Mesothelial cell of epicardium (in vitro differentiated cells): ENCODE results near the gene SBF2. TPM values are rescaled to one million over a fixed set of nuclear protein-coding genes. Genes with fewer than 3 reads are reported as not detected.
"Not testable (repeated sequence)": the region's sequence is repeated elsewhere in the genome, so short reads cannot be mapped to it uniquely, and the experiment has no call there.

ENCODE experiments used
- DNase-seq, 2 experiments: peaks; one replicate each; pipeline ENCODE4 v3.0.0; 2021; ENCODE audit warnings: low spot score in 2 of 2; ENCODE audit not compliant: unreplicated experiment in 2 of 2
- H3K27ac Mint-ChIP-seq: 2 replicates; pipeline ENCODE4 v1.8.0; 2021; ENCODE audit warnings: mixed read lengths
- H3K27me3 Mint-ChIP-seq: 2 replicates; pipeline ENCODE4 v1.8.0; 2021; ENCODE audit warnings: low read depth, mixed read lengths
- H3K36me3 Mint-ChIP-seq: 2 replicates; pipeline ENCODE4 v1.8.0; 2021; ENCODE audit warnings: mixed read lengths
- H3K4me1 Mint-ChIP-seq: 2 replicates; pipeline ENCODE4 v1.8.0; 2021; ENCODE audit warnings: mixed read lengths
- H3K4me3 Mint-ChIP-seq: 2 replicates; pipeline ENCODE4 v1.8.0; 2021; ENCODE audit warnings: mild to moderate bottlenecking, moderate library complexity, mixed read lengths
- H3K9me3 Mint-ChIP-seq: 2 replicates; pipeline ENCODE4 v1.8.0; 2021; ENCODE audit warnings: mixed read lengths
- CTCF ChIP-seq: fragments of 200-600 bp; sonication (generic); IDR thresholded peaks from one replicate; pipeline ENCODE4 v1.5.0; 2021; ENCODE audit warnings: antibody characterized with exemption; ENCODE audit not compliant: unreplicated experiment
- total RNA-seq: library from RNA; stranded (reverse); gene quantifications from 3 replicates; pipeline ENCODE4 v1.2.1, GENCODE V29; 2021

SBF2 gene
- total RNA-seq, 1 donor from 2014 or later = 58.4 TPM

- DNase-seq = no peak
- Mint-ChIP-seq H3K4me3 (no peak overlapping the region), H3K9me3 (peaks cover 21% of the 10 kb centered on the region), H3K27ac (no peak overlapping the region), H3K4me1 (peaks cover under 1% of the 10 kb centered on the region), H3K36me3 (peaks cover 27% of the 10 kb centered on the region), H3K27me3 (no peaks in the 10 kb centered on the region)
- no peak for TF ChIP-seq CTCF
Measured at GRCh38 chr11:10041748-10042446, 252.1 kb downstream of the SBF2 start.

GRCh38 chr11:10041332-10041731 lies 252.7 kb downstream of the SBF2 start:
- TF ChIP-seq CTCF = no peak
- Mint-ChIP-seq H3K27ac (no peak overlapping the region), H3K27me3 (no peaks in the 10 kb centered on the region), H3K4me1 (peaks cover 2% of the 10 kb centered on the region), H3K9me3 (peaks cover 19% of the 10 kb centered on the region), H3K4me3 (no peak overlapping the region), H3K36me3 (peaks cover 25% of the 10 kb centered on the region)
- DNase-seq = no peak

DNA sequence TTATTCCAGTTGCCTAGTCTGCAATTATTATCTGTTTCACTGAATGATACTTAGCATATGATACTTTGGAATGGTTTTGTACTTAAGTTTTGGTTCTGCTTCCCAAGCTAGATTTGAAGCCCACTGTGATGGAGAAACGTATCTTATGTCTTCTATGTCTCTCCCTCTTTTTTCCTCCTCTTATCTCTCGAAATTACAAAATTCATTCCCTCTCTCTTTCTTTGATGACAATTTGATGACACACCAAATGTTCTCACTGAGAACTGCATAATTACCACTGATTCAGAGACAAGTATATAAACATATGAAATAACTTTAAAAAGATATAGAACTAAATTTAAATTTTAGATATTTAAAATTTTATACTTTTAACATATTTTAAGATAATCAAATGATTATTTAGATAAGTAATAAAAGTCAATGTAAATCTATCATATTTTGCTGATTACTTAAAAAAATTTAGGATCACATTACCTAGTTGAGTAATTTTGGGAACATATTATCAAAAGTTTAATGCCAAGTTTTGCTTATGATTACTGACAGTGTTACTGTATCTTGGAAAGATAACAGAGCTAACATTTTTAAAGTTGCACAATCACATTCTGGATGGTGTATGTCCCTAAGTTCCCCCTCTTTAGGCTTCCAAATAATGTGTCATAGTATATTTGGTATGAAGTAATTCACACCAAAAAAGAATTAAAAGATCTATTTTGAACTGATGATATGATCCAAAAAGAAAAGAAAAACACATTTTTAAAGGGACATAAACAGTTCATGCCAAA lies 255.3 kb downstream of the SBF2 start:
- H3K9me3 Mint-ChIP-seq = peaks cover 12% of the 10 kb centered on the region
- no peak overlapping the region for H3K27ac Mint-ChIP-seq
- no peaks in the 10 kb centered on the region for H3K27me3 Mint-ChIP-seq
- H3K4me1 Mint-ChIP-seq = peaks cover 2% of the 10 kb centered on the region
- TF ChIP-seq CTCF = no peak
- H3K36me3 Mint-ChIP-seq = peaks cover 21% of the 10 kb centered on the region
- H3K4me3 Mint-ChIP-seq = no peak overlapping the region
- no peak for DNase-seq

GRCh38 chr11:10035932-10036331 lies 258.1 kb downstream of the SBF2 start:
- not testable (repeated sequence) for DNase-seq, H3K27ac Mint-ChIP-seq, H3K27me3 Mint-ChIP-seq, H3K9me3 Mint-ChIP-seq, H3K4me3 Mint-ChIP-seq, H3K36me3 Mint-ChIP-seq
- peaks cover 11% of the 10 kb centered on the region for H3K4me1 Mint-ChIP-seq

GRCh38 chr11:10032935-10033334 lies 261.1 kb downstream of the SBF2 start:
- peaks cover 22% of the 10 kb centered on the region for H3K4me1 Mint-ChIP-seq
- H3K27me3 Mint-ChIP-seq = no peaks in the 10 kb centered on the region
- no peak overlapping the region for H3K4me3 Mint-ChIP-seq
- TF ChIP-seq CTCF = no peak
- H3K27ac Mint-ChIP-seq = no peak overlapping the region
- H3K9me3 Mint-ChIP-seq = peaks cover 7% of the 10 kb centered on the region
- H3K36me3 Mint-ChIP-seq = peaks cover 11% of the 10 kb centered on the region
- DNase-seq = no peak

DNA sequence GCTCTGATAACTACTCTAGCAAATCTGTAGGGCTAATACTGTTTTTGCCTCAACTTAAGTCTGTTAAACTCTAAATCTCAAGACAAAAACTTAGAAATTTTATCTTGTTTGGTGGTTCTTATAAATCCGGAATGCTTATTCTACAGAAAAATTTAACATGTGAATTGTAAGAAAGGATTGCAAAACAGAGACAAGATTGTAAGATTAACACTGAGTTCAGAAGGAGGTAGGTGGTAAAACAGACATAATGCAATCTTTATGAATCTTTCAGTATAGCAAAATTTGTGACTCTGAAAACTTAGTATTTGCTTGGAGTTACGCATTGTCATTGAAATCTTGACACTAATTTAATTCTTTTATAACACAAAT lies 263.9 kb downstream of the SBF2 start:
- Mint-ChIP-seq H3K9me3 (no peaks in the 10 kb centered on the region), H3K4me3 (no peak overlapping the region), H3K4me1 (peaks cover 19% of the 10 kb centered on the region), H3K36me3 (peaks cover 6% of the 10 kb centered on the region), H3K27ac (no peak overlapping the region), H3K27me3 (no peaks in the 10 kb centered on the region)
- no peak for TF ChIP-seq CTCF
- DNase-seq = no peak
